HG03103 (cell line): Measurements from ENCODE around the gene MRE11.
"Not testable (repeated sequence)": the region's sequence is repeated elsewhere in the genome, so short reads cannot be mapped to it uniquely, and the experiment has no call there.

Experiments used
- ATAC-seq: cut with Tn5 transposase; IDR thresholded peaks from one replicate; pipeline ENCODE4 v1.9.1; 2021; ENCODE audit warnings: low read depth; ENCODE audit not compliant: unreplicated experiment

MRE11 gene

DNA sequence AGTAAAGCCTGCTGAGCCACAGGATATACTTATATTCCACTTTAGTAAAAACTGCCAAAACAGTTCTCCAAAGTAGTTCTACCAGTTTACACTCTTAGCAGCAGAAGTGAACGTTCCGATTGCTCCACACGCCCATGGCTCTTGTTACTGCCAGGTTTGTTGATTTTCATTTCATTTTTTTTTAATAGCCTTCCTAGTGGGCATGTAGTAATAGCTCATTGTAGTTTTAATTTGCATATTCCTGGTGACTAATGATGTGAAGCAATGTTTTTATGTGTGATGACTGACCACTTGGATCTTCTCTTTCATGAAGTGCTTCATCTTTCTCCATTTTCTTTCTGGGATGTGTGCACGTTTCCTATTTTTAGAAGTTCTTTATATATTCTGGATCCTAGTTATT lies 13.8 kb upstream of the MRE11 start:
- no peak for ATAC-seq

DNA sequence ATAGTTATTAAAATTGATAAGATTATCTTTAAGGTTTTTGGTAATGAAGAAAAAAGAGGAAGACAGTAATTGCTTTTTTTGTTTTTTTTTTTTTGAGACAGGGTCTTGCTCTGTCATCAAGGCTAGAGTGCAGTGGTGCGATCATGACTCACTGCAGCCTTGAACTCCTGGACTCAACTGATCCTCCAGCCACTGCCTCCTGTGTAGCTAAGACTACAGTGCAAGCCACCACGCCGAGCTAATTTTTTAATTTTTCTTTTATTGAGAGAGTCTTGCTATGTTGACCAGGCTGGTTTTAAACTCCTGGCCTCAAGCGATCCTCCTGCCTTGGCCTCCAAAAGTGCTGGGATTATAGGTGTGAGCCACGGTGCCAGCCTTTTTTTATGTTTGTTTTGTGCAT lies 12.9 kb upstream of the MRE11 start:
- ATAC-seq: not testable (repeated sequence)

DNA sequence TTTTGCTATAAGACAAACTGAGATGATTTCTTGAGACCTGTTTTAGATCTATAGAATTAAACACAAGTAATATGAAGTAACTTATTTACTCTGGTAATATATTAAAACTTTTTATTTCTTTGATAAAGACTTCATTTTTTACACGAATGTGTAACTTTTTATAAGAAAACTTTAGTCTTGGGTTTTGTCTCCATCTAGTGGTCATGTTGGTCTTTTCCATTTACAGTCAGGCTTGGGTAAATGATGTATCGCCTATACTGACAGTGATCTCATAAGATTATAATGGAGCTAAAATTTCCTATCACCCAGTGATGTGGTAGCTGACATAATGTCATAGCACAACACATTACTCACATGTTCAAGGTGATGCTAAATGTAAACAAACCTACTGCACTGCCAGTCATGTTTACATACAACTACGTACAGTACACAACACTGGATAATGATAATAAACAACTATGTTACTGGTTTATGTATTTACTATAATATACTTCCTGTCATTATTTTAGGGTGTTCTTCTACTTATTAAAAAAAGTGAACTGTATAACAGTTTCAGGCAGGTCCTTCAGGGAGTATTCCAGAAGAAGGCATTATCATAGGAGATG lies 11.1 kb upstream of the MRE11 start:
- no peak for ATAC-seq

DNA sequence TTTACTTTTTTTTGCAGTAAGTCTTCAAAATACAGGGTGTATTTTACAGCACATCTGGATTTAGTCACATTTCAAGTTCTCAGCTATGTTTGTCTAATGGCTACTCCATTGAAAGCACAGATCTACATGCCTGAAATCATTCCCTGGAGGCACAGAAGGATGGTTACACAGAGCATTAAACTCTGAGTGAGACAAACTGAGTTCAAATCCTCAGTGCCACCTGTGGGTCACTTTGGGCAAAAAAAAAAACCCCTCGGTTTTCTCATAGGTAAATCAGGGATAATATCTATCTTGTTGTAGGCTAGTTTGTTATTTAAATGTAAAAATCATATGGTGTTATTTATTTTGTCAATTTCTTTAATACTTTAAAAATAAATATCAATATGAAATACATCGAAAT lies 7.9 kb upstream of the MRE11 start:
- ATAC-seq: no peak

DNA sequence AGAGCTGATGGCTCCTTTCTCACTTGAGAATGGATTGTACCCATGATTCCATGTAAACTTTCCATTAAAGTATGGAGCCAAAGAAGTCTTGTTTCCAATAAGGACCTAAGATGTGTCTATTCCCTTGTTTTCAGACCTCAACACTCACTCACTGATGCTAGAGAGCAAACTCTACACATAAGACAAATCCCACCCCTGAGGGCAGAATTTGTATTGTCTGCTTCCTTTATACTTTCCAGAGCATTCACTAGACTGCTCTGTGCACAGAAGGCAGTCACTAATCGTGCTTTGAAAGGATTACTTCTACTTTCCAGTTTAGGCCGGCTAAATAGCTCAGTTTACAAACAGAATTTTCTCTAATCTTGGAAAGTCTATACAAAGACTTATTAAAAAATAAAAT lies 6.5 kb upstream of the MRE11 start:
- no peak for ATAC-seq

DNA sequence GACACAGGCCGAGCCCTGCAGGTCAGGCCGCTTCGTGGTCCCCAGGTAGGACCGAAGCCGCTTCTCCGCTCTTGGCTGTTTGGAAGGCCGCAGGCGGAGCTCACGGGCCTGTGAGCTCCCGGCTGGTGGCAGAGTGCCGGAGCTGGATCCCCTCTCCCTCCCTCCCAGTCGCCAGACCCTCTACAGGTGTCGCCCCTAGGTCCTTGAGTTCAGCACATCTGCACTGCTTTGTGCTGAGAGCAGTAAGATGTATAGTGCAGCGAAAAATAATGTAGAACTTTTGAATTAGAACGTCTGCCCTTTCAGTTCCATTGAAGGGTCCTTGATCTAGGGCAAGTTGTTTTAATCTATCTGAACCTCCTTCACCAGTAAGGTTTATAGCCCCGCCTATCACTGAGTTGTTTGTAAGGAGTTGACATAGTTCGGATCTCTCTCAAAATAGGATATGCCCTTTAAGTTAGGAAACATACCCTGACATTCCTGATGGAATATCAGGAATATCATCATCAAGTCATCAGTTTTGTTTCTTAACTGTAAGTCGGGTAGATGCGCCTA lies 559 bp upstream of the MRE11 start:
- peak; percentile 48 for ATAC-seq

DNA sequence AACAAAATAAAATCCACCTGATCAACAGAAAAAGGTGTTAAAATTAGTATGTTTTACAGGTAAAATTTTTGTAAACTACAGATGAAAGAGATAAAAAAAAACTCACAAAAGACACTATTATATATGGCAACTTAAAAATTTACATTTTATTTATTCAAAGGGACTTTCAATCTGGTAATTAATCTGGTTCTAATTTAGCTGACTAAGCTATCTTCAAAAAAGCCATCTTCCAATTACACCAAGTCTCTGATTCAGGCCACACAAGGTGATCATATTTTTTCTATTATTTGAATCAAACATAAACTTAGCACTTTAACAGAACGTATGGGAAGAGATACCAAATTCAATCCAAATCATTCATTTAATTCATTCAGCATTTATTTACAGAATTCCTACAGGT lies 7.6 kb downstream of the MRE11 start:
- no peak for ATAC-seq

DNA sequence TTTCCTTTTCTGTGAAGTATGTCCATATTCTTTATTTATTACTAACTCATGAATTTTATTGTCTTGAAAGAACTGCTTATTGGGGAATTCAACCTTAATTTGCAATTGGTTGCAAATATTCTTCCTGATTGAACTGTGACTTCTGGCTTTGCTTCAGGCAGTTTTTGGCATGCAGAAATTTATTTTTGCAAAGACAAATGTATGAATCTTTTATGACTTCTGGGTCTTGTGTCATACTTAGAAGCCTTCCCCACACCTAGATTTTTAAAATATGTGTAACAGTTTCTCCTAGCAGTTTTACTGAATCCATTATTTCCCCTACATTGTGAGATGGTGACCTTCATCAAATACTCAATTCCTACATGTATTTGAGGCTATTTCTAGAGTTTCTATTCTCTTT lies 12.3 kb downstream of the MRE11 start:
- no peak for ATAC-seq

DNA sequence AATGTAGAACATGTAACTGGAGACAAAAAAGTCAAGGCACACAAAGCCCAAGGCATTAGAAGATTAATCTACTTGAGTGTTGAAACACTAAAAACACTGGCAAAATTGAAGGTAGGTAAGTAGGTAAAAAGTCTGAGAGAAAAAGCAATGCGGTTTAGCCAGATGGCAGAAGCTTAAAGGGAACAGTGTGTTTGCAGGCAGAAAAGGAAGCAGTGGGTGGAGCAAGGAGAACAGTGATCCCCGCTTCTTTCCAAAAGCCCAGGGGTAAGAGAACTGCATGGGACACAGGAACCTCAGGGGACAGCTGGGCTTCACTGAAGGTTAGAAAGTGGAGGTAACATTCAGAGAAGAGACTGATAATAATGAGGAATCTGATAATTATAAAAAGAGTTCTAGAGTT lies 16.0 kb downstream of the MRE11 start:
- no peak for ATAC-seq

DNA sequence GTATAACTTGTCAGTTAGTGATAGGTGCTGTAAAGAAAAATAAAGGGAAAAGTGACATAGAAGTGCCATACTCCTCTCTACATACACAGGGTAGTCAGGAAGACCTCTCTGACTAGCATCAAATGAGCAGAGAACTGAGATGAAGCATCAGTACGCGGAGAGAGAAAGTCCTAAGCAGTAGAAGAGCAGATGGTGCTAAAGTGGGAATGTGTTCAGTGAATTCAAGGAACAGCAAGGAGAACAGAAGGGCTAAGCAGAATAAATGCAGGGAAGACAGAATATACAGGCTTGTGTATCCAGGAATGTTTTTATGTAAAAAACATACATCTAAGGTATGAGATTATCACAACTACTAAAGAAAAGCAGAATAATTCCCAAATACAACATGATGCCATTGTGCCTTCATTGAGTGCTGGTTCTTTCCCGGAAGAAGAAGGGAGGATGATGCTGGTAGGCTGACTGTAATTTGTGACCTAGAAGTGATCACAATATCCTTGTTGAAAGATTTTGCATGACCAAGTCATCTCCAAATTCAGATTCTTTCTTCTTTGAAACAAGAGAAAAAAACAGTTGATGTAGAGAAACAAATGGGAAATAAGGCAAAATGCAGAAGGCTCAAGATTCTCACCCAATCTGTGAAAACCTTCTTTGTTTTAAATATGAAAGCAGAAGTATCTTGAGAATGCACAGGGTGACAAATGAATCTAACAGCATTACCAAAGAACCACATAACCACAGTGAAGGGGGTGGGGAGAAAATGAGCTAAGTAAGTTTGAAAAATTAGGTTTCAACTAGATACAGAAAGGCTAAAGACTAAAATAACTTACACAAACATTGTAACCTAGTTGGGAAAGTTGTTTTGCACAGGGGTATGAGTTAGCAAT lies 20.5 kb downstream of the MRE11 start:
- ATAC-seq: peak; percentile 67

DNA sequence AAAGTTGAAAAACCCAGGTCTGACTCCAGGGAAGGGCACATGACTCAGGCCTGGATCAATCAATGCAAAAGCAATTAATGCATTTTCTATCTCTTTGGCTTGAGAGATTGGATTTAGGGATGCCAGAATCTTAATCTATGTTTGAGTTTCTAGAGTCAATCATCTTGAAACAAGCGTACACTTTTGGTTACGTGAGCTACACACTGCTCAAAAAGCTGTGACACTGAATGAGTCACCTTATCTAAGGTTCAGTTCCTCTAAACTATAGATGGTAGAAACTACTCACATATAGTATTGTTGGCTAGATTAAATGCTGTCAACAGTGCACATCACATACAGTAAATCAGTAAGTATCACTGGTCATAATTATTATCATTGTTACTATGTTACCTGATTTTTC lies 24.2 kb downstream of the MRE11 start:
- peak; percentile 94 for ATAC-seq

DNA sequence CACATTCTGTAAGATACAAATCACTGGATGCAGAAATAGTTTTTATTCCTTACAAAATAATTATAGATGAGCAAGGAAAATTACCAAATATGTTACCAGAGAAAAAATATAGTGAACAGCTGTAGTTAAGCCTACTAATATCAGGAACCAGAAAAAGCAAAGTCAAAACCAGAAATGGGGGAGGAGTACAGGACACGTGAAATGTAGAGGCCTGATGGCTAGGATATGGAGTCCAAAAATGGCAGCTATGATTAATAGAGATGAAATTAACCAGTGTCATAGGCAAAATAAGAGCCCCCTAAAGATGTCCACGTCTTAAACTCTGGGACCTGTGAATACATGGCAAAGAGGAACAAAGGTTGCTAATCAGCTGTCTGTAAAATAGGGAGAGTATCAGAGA lies 34.1 kb downstream of the MRE11 start:
- no peak for ATAC-seq

DNA sequence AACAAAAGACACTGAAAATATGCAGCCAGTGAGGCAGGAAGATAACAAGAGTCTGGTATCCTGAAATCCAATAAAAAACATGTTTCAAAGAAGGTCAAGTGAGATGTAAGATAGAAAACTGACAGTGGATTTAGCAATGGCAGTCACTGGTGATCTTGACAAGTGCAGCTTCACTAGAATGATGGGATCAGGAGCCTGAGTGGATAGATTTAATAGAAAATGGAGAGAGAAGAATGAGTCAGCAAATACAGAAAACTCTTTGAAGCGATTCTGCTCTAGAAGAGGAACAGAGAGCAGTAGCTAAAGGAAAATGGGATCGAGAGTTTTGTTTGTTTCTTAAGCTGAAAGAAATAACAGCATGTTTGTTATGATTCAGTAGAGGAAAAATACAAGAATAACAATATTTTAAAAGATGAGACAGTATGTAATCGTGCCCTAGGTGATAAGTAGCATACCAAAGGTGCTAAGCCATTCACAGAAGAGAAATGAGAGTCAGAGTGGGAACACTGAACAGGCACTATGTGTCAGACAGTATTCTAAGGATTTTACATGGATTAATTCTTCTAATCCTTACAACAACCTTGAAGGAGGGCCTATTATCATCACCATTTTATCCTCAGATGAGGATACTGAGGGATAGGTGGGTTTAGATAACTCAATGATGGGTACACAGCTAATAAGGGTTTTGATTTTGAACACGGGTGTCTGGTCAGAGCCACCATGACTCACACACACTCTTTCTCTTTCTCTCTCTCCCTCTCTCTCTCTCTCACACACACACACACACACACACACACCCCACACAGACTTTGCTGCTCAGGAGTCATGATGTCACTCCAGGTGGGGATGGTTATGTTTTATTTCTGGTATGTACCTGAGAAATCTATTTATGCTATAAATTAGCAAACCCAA lies 36.3 kb downstream of the MRE11 start:
- no peak for ATAC-seq

DNA sequence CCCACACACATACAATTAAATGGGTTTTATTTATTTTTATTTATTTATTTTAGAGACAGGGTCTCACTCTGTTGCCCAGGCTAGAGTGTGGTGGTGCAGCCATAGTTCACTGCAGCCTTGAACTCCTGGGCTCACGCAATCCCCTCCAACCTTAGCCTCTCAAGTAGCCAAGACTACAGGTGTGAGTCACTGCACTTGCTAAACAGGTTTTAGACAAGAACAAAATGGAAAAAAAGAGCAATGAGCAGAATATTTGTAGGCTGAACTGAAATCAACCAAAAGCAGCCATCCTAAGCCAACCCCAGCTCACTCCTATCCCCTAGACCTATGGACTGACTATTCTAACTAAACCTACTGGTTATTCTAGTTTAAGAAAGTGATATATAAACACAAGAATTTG lies 37.8 kb downstream of the MRE11 start:
- no peak for ATAC-seq

DNA sequence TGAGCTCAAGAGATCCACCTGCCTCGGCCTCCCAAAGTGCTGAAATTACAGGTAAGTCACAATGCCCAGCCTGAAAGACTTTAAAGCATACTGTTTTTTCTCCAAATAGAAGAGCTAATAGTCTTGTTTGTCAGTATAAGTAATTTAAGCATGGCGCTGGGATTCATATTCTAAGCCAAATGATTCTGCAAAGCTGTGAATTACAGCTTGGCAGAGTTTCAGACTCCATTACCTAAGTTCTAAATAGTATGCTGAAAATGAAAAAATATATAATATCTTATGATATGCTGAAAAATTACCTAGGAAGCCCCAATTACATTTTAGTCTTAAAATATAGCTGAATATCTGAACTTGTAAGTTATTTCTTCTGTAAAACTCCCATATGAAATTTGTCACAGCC lies 39.3 kb downstream of the MRE11 start:
- no peak for ATAC-seq

DNA sequence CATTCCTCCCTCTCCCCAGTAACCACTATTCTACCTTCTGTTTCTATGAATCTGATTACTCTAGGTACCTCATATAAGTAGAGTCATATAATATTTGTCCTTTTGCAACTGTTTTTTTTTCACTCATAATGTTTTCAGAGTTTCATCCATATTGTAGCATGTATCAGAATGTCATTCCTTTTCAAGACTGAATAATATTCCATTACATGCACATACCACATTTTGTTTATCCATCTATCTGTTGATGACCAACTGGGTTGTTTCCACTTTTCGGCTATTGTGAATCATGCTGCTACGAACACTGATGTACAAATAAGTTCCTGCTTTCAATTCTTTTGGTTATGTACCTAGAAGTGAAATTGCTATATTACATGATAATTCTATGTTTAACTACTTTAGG lies 40.7 kb downstream of the MRE11 start:
- ATAC-seq: no peak

DNA sequence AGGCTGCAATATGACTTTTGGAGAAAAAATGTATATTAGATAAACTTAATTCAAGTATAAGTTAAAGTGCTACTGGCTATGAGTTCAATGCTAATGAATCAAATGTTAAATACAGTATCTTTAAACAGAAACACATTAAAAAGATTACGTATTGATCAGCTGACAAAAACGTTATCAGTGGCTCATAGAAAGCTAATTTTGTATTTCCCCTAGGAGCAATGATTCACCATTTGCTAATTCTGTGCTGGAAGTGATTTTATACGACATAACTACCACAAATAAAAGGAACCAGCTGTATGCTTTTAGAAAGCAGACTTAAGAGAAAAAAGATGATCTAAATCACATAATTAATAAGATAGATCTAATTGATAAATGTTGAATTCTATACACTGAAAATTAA lies 43.6 kb downstream of the MRE11 start:
- ATAC-seq: no peak

DNA sequence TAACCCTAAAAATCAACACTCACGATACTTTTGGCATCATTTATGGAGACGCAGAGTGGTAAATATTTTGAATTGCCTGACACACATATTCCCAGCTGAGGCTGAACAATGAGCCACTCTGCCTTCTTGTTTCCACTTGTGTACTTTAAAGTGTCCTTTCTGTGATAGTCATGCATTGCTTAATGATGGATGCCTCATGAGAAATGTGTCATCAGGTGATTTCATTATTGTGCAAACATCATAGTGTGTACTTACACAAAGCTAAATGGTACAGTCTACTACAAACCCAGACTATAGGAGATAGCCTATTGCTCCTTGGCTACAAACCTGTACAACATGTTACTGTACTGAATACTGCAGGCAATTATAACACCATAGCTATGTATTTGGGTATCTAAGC lies 44.2 kb downstream of the MRE11 start:
- no peak for ATAC-seq

DNA sequence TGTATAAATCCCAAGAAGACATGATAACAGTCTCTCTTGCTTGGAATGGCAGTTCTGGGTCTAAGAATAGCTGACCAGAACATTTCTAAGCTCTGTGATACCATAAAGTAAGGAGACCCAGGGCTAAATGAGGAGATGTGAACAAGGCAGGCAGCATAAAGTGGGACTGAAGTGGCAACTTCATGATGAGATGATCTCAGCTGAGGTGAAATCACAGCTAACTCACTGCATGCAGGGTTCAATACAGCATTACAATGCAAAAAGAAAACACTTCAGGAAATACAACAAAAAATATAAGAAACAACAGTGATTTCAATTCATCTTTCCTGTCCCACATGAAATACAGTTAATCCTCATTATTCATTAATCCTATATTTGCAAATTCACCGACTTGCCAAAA lies 44.6 kb downstream of the MRE11 start:
- ATAC-seq: no peak

DNA sequence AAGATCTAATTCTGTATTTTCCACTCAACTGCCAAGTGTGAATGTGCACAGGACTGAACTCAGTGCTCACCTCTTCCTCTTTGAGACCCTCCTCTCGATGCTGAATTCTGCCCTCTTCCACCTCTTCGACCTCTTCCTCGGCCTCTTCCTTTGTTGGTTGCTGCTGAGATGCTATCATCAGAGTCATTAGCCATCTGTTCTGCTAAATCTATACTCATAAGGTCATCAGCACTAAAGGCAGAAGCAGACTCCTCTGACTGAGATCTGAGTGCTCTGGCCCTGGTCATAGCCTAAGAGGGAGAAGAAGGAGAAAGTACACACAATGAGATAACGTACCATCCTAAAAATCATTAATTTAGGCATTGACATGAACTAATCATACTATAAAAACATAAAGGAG lies 46.5 kb downstream of the MRE11 start:
- no peak for ATAC-seq

DNA sequence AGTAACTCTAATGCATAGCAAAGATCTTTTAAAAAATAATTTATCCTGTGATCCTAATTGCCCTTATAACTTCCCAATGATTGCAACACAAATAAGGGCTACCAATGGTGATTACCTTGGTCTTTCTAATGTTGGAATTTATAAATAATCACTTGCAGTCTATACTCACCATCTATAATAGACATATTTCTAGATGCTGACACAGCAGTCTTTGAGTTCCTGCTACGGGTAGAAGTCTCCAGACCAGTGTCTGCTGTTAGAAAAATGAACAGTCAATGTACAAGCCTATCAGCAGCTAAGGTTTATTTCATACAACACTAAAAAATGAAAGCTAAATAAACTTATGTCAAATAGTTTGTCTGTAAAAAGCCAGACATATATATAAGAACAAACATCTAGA lies 48.0 kb downstream of the MRE11 start:
- ATAC-seq: no peak
